Peyer's patch (tissue), 4 donors: ENCODE data around the gene RASA4B. TPM values are rescaled to one million over a fixed set of nuclear protein-coding genes. Genes with fewer than 3 reads are reported as not detected.
"Not testable (repeated sequence)": the region's sequence is repeated elsewhere in the genome, so short reads cannot be mapped to it uniquely, and the experiment has no call there.

Experiments used
- DNase-seq, 3 donors: peaks; one replicate each; pipeline ENCODE4 v3.0.0-alpha.2; 2017 to 2019
- H3K27ac ChIP-seq, 4 donors: fragments of 200-600 bp; sonication (generic); one replicate each; pipeline ENCODE4 v1.5.1; 2016 to 2019
- H3K27me3 ChIP-seq, 2 donors: fragments of 200-600 bp; sonication (generic); one replicate each; pipeline ENCODE4 v1.5.1; 2019
- H3K36me3 ChIP-seq, 3 donors: fragments of 200-600 bp; sonication (generic); one replicate each; pipeline ENCODE4 v1.5.1; 2016 to 2019
- H3K4me1 ChIP-seq, 4 donors: fragments of 200-600 bp; sonication (generic); one replicate each; pipeline ENCODE4 v1.5.1; 2016 to 2019
- H3K4me3 ChIP-seq, 4 donors: fragments of 200-600 bp; sonication (generic); 1 replicate in 3 of 4; 2 replicates in 1 of 4; pipeline ENCODE4 v1.5.1; 2016 to 2019; ENCODE audit warnings: mild to moderate bottlenecking in 1 of 4
- H3K9me3 ChIP-seq, 4 donors: fragments of 200-600 bp; sonication (generic); one replicate each; pipeline ENCODE4 v1.5.1; 2016 to 2019; ENCODE audit warnings: mild to moderate bottlenecking in 1 of 4
- POLR2A ChIP-seq, 2 donors: fragments of 450-650 bp; IDR thresholded peaks; one replicate each; pipeline ENCODE4 v1.5.1; 2017; ENCODE audit warnings: antibody characterized with exemption in 2 of 2, mild to moderate bottlenecking in 2 of 2, moderate library complexity in 2 of 2
- total RNA-seq, 4 donors: library from RNA; depleted of rRNA; stranded (reverse); fragments of >200 nt; gene quantifications; one replicate each; pipeline ENCODE4 v1.1.0, GENCODE V29; 2016
- TF ChIP-seq, protein P1 (sequence below), 6 experiments: fragments of 450-650 bp in 4 of 6; fragments of 200-600 bp in 2 of 6; sonication (generic) in 1 of 6; IDR thresholded peaks; one replicate each; pipeline ENCODE4 v1.5.1; 2017 to 2019; ENCODE audit warnings: antibody characterized with exemption in 6 of 6, mild to moderate bottlenecking in 3 of 6, moderate library complexity in 1 of 6

The RASA4B gene
- total RNA-seq, 4 donors from 2014 or later, result 31.3 to 90.8 (median 40.7) TPM

DNA sequence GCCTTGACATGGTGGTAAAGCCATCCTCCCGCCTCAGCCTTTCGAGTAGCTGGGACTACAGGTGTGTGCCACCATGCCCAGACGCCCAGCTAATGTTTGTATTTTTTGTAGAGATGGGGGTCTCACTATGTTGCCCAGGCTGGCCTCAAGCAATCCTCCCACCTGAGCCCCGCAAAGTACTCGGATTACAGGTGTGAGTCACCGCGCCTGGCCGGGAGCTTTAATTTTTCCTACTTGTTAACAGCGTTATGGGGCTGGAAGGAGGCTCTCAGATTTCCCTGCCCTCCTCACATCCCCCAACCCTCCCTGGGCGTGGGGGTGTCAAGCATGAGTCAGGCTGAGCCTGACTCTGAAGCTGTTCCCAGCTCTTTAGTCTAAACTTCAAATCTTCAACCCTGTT, 61.2 kb downstream of the RASA4B start:
- no peak for TF ChIP-seq POLR2A (IDR thresholded peaks at IDR 0.05)
- TF ChIP-seq, protein P1, sequence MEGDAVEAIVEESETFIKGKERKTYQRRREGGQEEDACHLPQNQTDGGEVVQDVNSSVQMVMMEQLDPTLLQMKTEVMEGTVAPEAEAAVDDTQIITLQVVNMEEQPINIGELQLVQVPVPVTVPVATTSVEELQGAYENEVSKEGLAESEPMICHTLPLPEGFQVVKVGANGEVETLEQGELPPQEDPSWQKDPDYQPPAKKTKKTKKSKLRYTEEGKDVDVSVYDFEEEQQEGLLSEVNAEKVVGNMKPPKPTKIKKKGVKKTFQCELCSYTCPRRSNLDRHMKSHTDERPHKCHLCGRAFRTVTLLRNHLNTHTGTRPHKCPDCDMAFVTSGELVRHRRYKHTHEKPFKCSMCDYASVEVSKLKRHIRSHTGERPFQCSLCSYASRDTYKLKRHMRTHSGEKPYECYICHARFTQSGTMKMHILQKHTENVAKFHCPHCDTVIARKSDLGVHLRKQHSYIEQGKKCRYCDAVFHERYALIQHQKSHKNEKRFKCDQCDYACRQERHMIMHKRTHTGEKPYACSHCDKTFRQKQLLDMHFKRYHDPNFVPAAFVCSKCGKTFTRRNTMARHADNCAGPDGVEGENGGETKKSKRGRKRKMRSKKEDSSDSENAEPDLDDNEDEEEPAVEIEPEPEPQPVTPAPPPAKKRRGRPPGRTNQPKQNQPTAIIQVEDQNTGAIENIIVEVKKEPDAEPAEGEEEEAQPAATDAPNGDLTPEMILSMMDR (IDR thresholded peaks at IDR 0.05), result no peak
- no peaks in the 10 kb centered on the region for H3K27me3 ChIP-seq
- no peak overlapping the region for H3K4me3 ChIP-seq
- no peak overlapping the region for H3K27ac ChIP-seq
- no peaks in the 10 kb centered on the region for H3K9me3 ChIP-seq
- H3K36me3 ChIP-seq, result peaks cover 0 to 30% (median 0%) of the 10 kb centered on the region in 3 donors
- H3K4me1 ChIP-seq, result no peaks in the 10 kb centered on the region
- no peak for DNase-seq

DNA sequence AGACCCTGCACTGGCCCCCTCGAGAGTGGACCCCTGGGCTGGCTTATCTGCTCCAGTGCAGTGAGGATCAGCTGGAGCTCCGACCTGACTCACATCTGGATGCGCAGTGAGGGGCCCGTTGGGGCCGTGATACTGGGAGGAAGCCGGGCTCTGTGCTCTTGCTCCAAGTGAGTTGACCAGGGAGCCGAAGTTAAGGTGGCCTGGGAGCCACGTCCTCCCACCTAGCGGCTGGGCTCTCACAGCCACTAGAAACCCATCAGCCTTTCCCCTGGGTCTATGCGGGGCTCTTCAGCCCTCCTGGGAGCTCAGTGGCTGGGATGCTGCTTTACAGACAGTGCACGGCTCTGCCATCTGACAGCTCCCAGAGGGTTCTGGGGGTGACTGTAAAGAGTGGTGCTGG, 62.0 kb downstream of the RASA4B start:
- Histone ChIP-seq H3K27me3 (no peaks in the 10 kb centered on the region), H3K36me3 (peaks cover 0 to 30% (median 0%) of the 10 kb centered on the region in 3 donors), H3K9me3 (no peaks in the 10 kb centered on the region), H3K4me3 (no peak overlapping the region), H3K4me1 (no peaks in the 10 kb centered on the region), H3K27ac (no peak overlapping the region)
- TF ChIP-seq, protein P1 (IDR thresholded peaks at IDR 0.05), result no peak
- no peak for TF ChIP-seq POLR2A (IDR thresholded peaks at IDR 0.05)
- DNase-seq, result no peak

DNA sequence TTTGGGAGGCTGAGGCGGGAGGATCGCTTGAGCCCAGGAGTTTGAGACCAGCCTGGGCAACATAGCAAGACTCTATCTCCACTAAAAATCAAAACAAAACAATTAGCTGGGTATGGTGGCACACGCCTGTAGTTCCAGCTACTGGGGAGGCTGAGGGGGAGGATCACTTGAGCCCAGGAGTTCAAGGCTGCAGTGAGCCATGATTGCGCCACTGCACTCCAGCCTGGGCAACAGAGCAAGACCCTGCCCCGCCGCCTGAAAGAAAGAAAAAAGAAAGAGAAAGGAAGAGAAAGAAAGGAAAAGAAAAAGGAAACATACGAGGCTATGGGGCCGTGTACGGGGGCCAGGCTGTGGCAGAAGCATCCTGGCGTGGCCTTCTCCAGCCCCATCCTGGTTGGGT, 62.6 kb downstream of the RASA4B start:
- not testable (repeated sequence) for H3K27ac ChIP-seq, DNase-seq
- peaks cover 0 to 30% (median 0%) of the 10 kb centered on the region in 3 donors for H3K36me3 ChIP-seq

DNA sequence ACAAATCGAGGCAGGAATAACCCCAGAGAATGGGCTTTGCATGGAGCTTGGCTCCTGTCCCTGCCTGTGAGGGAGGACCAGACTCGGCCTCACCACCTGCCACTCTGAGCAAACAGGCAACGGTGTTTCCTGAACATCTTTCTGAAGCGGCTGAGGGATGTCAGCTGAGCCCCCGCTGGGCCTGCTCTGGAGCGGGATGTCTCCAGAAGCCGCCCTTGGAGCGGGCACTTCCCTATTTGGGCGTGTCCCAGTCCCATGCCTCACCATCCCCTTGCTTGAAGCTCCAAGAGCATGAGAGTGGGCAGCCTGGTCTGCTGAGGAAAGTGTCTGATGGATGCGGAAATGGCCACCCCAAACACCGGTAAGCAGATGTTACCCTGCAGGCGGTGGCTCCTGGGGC, 63.1 kb downstream of the RASA4B start:
- Histone ChIP-seq H3K36me3 (peaks cover 0 to 30% (median 0%) of the 10 kb centered on the region in 3 donors), H3K4me1 (no peaks in the 10 kb centered on the region), H3K27ac (no peak overlapping the region), H3K4me3 (no peak overlapping the region), H3K9me3 (no peaks in the 10 kb centered on the region), H3K27me3 (no peaks in the 10 kb centered on the region)
- TF ChIP-seq POLR2A (IDR thresholded peaks at IDR 0.05), result no peak
- TF ChIP-seq, protein P1 (IDR thresholded peaks at IDR 0.05), result no peak
- DNase-seq, result no peak

More for the DNA sequence above, 62.6 kb downstream of the RASA4B start:
- not testable (repeated sequence) for H3K4me3 ChIP-seq, H3K27me3 ChIP-seq, H3K9me3 ChIP-seq, H3K4me1 ChIP-seq

DNA sequence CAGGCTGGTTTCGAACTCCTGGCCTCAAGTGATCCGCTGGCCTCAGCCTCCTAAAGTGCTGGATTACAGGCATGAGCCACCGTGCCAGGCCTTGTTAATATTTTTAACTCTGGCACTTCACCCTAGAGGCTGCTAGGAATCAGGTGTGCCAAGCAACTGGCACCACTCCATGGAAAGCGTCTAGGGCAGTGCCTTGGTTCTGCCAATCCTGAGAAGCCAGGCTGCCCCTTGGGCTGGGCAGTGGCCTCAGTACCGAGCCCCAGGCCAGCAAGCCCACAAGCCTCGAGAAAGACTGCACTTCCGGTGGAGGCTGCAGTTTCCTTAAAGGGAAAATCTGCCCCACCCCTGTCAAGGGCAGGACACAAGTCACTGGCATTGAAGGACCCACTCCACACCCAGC, 64.3 kb downstream of the RASA4B start:
- no peak overlapping the region for H3K4me3 ChIP-seq
- H3K27me3 ChIP-seq, result no peaks in the 10 kb centered on the region
- H3K4me1 ChIP-seq, result no peaks in the 10 kb centered on the region
- no peak overlapping the region for H3K27ac ChIP-seq
- TF ChIP-seq, protein P1 (IDR thresholded peaks at IDR 0.05), result no peak
- no peak for TF ChIP-seq POLR2A (IDR thresholded peaks at IDR 0.05)
- H3K36me3 ChIP-seq, result peaks cover 0 to 27% (median 0%) of the 10 kb centered on the region in 3 donors
- no peak for DNase-seq
- H3K9me3 ChIP-seq, result no peaks in the 10 kb centered on the region

DNA sequence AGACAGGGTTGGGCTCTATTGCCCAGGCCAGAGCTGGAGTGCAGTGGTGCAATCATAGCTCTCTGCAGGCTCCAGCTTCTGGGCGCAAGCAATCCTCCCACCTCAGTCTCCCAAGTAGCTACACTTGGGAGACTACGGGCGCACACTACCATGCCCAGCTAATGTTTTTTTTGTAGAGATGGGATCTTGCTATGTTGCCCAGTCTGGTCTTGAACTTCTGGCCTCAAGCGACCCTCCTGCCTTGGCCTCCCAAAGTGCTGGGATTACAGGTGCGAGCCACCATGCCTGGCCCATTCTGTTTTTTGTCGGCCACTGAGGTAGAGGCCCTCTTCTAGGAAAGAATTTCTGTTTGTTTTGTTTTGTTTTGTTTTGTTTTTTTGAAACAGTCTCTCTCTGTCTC, 65.1 kb downstream of the RASA4B start:
- H3K4me3 ChIP-seq, result no peak overlapping the region
- H3K27me3 ChIP-seq, result no peaks in the 10 kb centered on the region
- TF ChIP-seq, protein P1 (IDR thresholded peaks at IDR 0.05), result no peak
- TF ChIP-seq POLR2A (IDR thresholded peaks at IDR 0.05), result no peak
- no peaks in the 10 kb centered on the region for H3K4me1 ChIP-seq
- H3K27ac ChIP-seq, result no peak overlapping the region
- H3K9me3 ChIP-seq, result no peaks in the 10 kb centered on the region
- DNase-seq, result no peak
- peaks cover 0 to 20% (median 0%) of the 10 kb centered on the region in 3 donors for H3K36me3 ChIP-seq
